ENCODE results near the gene MCUR1. TPM values are rescaled to one million over a fixed set of nuclear protein-coding genes. Genes with fewer than 3 reads are reported as not detected.
"Not testable (repeated sequence)": the region's sequence is repeated elsewhere in the genome, so short reads cannot be mapped to it uniquely, and the experiment has no call there.

Gene MCUR1
- polyA plus RNA-seq, 3 donors, result 2.4 to 7.8 (median 5.2) TPM

- H2AFZ ChIP-seq (ENCODE audit: insufficient read depth, low read depth, low read length, poor library complexity, severe bottlenecking); H3K4me3 Mint-ChIP-seq; H3K36me3 ChIP-seq (replicated peaks in 1 of 2; ENCODE audit: control insufficient read depth in 1 of 2, insufficient read depth in 2 of 2, low read length in 2 of 2); H3K4me1 Mint-ChIP-seq; H3K27ac Mint-ChIP-seq; H3K9me3 Mint-ChIP-seq; intact Hi-C loops (cut with micrococcal nuclease); H3K4me3 ChIP-seq (replicated peaks in 1 of 3; ENCODE audit: low read depth in 2 of 3, low read length in 3 of 3); H3K4me1 ChIP-seq (ENCODE audit: control insufficient read depth in 1 of 2, insufficient read depth in 2 of 2, low read length in 2 of 2); H3K79me2 ChIP-seq (ENCODE audit: insufficient read depth, low read length); H3K27me3 Mint-ChIP-seq (ENCODE audit: low read depth in 3 of 3); H3K4me2 ChIP-seq (replicated peaks; ENCODE audit: extremely low read depth, low read length, poor library complexity, severe bottlenecking); H3K27me3 ChIP-seq (ENCODE audit: control insufficient read depth in 2 of 2, insufficient read depth in 2 of 2, low read length in 2 of 2); H4K20me1 ChIP-seq (ENCODE audit: insufficient read depth, low read length); H3K36me3 Mint-ChIP-seq; DNase-seq; H3K9ac ChIP-seq (ENCODE audit: insufficient read depth, low read length, poor library complexity, severe bottlenecking); H3K27ac ChIP-seq (ENCODE audit: low read depth in 1 of 2, low read length in 2 of 2); H3K9me3 ChIP-seq (replicated peaks in 1 of 2; ENCODE audit: control insufficient read depth in 1 of 2, insufficient read depth in 1 of 2, low read length in 2 of 2): not testable (repeated sequence)
- 93% methylated on average over 26 of the region's 35 CpGs for WGBS (ENCODE audit: insufficient coverage)
These were observed 41.9 kb downstream of the MCUR1 start for GRCh38 chr6:13772358-13773030.

DNA sequence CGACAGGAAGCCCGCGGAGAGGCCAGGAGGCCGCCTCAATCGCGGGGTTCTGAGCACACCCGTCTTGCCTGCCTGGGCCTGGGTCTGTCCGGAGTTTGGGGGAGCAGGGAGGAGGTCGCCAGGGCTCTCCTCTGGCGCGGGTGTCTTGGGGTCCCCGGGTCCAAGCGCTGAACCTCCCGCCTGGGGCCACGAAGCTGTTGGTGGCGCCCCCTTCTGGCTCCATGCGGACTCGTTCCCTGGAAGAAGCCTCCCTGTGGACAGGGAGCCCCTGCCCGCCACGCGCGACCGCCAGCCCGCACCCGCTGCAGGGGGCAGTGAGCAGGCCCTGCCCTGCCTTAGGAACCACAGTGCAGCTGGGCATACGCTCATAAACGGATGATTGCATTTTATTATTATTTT is 44.7 kb downstream of the MCUR1 start:
- H3K27ac Mint-ChIP-seq, result no peak overlapping the region
- no peaks in the 10 kb centered on the region for H3K36me3 Mint-ChIP-seq
- no peak overlapping the region for H3K4me3 Mint-ChIP-seq
- Histone ChIP-seq H3K4me1 (ENCODE audit: control insufficient read depth in 1 of 2, insufficient read depth in 2 of 2, low read length in 2 of 2) (peaks cover 16 to 18% of the 10 kb centered on the region in 2 donors), H3K79me2 (ENCODE audit: insufficient read depth, low read length) (no peaks in the 10 kb centered on the region), H3K27me3 (ENCODE audit: control insufficient read depth in 2 of 2, insufficient read depth in 2 of 2, low read length in 2 of 2) (no peaks in the 10 kb centered on the region), H3K4me3 (replicated peaks in 1 of 3; ENCODE audit: low read depth in 2 of 3, low read length in 3 of 3) (no peak overlapping the region), H3K27ac (ENCODE audit: low read depth in 1 of 2, low read length in 2 of 2) (no peak overlapping the region), H4K20me1 (ENCODE audit: insufficient read depth, low read length) (no peaks in the 10 kb centered on the region), H2AFZ (ENCODE audit: insufficient read depth, low read depth, low read length, poor library complexity, severe bottlenecking) (no peak overlapping the region), H3K9me3 (replicated peaks in 1 of 2; ENCODE audit: control insufficient read depth in 1 of 2, insufficient read depth in 1 of 2, low read length in 2 of 2) (peaks cover 0 to 10% of the 10 kb centered on the region in 2 donors), H3K4me2 (replicated peaks; ENCODE audit: extremely low read depth, low read length, poor library complexity, severe bottlenecking) (no peak overlapping the region), H3K9ac (ENCODE audit: insufficient read depth, low read length, poor library complexity, severe bottlenecking) (no peak overlapping the region), H3K36me3 (replicated peaks in 1 of 2; ENCODE audit: control insufficient read depth in 1 of 2, insufficient read depth in 2 of 2, low read length in 2 of 2) (no peaks in the 10 kb centered on the region)
- TF ChIP-seq CTCF (IDR thresholded peaks at IDR 0.05), result peak; percentile 26
- peaks cover 0 to 11% (median 1%) of the 10 kb centered on the region in 7 donors for H3K9me3 Mint-ChIP-seq
- peaks cover 2 to 6% (median 3%) of the 10 kb centered on the region in 3 donors for H3K27me3 Mint-ChIP-seq (ENCODE audit: low read depth in 3 of 3)
- no peak for DNase-seq
- peaks cover 24% of the 10 kb centered on the region for H3K4me1 Mint-ChIP-seq
- WGBS (ENCODE audit: insufficient coverage), result 90% methylated on average over 20 of the region's 27 CpGs
- intact Hi-C loops (cut with micrococcal nuclease), result no loop called here

Data from CD14-positive monocyte (primary cell).